Activated naive CD8-positive, alpha-beta T cell treated with anti-CD3 and anti-CD28 coated beads, Interleukin-2, amount 50 U/mL, for 16 hours (primary cell): Measurements from ENCODE around the gene USP24.
"Not testable (repeated sequence)": the region's sequence is repeated elsewhere in the genome, so short reads cannot be mapped to it uniquely, and the experiment has no call there.

Experiments used
- DNase-seq: peaks from one replicate; pipeline ENCODE4 v3.0.0-alpha.2; 2020; ENCODE audit warnings: low read depth, low spot score

Gene USP24

GRCh38 chr1:55196433-55197035 lies 18.6 kb downstream of the USP24 start:
- DNase-seq, result no peak

DNA sequence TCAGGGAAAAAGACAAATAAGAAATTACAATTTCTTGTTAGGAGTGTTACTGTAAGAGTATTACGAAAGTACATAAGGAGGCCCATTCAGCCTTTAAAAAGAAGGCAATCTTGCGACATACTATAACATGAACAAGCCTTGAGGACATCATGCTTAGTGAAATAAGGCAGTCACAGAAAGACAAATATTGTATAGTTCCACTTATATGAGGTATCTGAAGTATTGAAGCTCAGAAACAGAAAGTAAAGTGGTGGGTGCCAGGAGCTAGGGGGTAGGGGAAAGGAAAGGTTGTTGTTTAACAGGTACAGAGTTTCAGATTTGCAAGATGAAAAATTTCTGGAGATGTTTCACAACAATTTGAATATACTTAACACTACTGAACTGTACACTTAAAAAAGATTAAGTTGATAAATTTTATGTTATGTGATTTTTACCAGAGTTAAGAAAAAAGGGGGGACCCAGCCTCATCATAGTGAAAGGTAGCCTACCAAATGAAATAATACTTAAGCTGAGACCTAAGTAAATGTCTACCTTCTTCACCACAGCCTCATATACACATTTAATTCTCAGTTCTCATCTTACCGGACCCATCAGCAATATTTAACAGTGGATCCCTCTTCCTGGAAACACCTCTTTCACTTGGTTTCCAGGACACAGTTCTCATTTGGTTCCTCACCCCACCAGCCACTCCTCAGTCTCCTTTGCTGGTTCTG lies 19.5 kb downstream of the USP24 start:
- DNase-seq, result no peak

- DNase-seq, result no peak
These were observed 20.3 kb downstream of the USP24 start for GRCh38 chr1:55194851-55195250.

- DNase-seq, result no peak
These were observed 23.1 kb downstream of the USP24 start for GRCh38 chr1:55192093-55192492.

- not testable (repeated sequence) for DNase-seq
These were observed 23.8 kb downstream of the USP24 start for GRCh38 chr1:55191219-55191952.

GRCh38 chr1:55190109-55190508 lies 25.1 kb downstream of the USP24 start:
- no peak for DNase-seq

- DNase-seq, result no peak
These were observed 26.3 kb downstream of the USP24 start for GRCh38 chr1:55188909-55189308.

DNA sequence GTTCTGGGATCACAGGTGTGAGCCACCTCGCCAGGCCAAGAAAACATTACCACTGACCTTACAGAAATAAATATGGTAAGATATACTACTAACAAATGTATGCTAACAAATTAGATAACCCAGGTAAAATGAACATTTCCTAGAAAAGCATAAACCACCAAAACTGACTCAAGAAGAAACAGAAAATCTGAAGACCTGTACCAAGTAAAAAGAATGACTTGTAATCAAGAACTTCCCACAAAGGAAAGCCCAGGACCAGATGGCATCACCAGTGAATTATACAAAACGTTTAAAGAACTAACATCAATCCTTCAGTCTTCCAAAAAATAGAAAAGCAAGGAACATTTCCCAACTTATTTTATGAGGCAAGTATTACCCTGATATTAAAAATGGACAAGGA lies 29.3 kb downstream of the USP24 start:
- DNase-seq, result no peak

DNA sequence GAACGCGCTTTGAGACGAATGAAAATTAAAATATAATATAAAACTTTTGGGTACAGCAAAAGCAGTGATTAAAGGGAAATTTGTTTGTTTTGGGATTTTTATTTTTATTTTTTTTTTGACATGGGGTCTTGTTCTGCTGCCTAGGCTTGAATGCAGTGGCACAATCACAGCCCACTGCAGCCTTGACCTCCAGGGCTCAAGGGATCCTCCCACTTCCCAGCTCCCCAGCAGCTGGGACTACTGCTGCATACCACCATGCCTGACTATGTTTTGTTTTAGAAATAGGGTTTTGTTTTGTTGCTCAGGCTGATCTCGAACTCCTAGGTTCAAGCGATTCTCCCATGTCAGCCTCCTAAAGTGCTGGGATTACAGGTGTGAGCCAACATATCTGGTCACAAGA lies 30.3 kb downstream of the USP24 start:
- no peak for DNase-seq

- no peak for DNase-seq
These were observed 33.5 kb downstream of the USP24 start for GRCh38 chr1:55181666-55182065.

- DNase-seq, result no peak
These were observed 35.0 kb downstream of the USP24 start for GRCh38 chr1:55180075-55180670.

DNA sequence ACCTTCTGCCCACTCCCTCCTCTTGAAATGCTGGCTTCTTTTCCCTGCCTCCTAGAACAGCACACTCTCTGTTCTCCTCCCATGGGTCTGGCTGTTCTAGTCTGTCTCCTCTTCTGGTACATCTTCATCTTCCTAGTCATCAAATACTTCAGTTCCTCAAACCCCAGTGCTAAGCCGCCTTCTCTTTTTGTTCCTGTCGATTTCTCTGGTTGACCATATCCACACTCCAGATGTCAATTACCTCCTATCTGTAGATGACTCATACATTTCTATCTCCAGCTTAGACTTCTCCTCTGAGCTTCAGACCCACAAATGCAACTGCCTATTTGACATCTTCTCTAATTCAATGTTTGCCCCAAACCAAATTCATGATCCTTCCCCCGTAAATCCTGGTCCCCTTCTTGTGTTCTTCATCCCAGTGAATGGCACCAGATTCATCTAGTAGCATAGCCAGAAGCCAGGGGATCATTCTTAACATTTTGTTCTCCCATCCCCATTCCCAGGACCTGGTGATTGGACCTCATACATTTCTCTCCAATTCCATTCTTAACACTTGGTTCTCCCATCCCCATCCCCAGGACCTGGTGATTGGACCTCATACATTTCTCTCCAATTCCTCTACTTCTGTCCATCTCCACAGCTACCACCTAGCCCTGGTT lies 35.9 kb downstream of the USP24 start:
- DNase-seq, result no peak

DNA sequence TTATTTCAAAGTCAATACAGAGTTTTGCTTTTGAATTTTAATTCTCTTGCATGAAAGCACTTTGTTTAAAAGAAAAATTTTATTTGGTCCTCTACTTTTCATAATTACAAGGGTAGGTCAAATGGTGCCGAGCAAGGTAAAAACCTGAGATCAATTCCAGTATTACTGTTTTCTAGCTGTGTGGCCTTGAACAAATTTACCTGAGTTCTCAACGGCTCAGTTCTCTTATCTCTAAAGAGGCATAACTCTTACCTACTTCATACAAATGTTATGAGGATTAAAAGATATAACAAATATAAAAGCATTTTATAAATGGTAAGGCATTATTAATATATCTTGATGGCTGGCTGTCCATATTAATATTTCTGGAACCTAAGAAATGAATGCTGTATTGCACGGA lies 42.5 kb downstream of the USP24 start:
- no peak for DNase-seq

- no peak for DNase-seq
These were observed 42.9 kb downstream of the USP24 start for GRCh38 chr1:55172272-55172671.

GRCh38 chr1:55171694-55172093 lies 43.5 kb downstream of the USP24 start:
- no peak for DNase-seq

- no peak for DNase-seq
These were observed 44.7 kb downstream of the USP24 start for GRCh38 chr1:55170426-55170825.

DNA sequence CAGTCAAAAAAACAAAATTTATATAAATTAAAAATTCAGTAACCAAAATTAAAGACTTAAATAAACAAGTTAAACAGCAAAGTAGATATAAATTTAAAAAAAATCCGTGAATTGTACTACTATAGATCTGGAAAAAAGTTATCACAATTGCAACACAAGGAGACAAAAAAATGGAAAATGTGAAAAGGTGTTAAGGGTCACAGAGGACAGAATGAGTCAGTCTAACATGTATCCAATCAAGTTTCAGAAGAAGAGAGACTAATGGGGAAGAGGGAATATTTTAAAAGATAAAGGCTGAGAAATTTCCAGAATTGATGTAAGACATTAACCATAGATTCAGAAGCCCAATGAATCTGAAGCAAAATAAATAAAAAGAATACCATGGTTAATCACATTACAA lies 46.0 kb downstream of the USP24 start:
- no peak for DNase-seq

- DNase-seq, result no peak
These were observed 46.8 kb downstream of the USP24 start for GRCh38 chr1:55168353-55168752.

GRCh38 chr1:55167224-55167871 lies 47.8 kb downstream of the USP24 start:
- DNase-seq, result no peak

DNA sequence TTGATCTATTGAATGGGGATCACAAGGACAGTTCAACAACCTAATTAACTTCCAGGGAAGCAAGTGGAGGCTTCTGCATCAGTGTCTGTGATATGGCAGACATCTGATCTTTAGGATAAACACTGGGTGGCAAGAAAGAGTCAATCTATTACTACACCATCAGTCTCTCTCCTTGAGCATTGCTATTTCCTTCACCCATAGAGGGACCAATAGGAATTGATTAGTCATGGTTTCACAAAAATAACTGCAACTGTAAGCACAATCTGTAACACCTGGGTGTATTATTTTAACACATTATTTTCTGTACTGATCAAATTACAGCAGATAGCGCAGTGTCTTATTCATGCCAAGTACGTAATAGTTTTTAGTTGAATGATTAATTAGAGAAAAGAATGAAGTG lies 50.3 kb downstream of the USP24 start:
- no peak for DNase-seq

DNA sequence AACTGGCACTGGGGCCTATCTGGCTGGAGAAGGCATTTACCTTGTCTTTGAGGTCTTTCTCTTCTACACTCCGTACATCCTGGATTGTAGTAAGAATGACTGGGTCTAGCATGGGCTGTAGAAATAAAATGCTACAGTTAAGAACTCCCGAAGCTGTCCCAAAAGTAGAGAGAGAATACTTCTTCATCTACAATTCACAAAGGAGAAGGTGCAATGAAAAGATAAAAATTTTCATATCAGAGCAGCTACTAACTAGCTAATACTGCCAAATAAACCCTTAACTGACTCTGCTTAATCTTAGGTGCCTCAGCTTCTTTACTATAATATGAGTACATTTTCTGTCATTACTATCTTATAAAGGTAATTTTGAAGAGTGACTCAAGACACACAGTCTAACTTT lies 55.6 kb downstream of the USP24 start:
- no peak for DNase-seq

- no peak for DNase-seq
These were observed 58.6 kb downstream of the USP24 start for GRCh38 chr1:55156608-55157007.
